ENCODE data around the gene DNAH2.
A peak's percentile ranks its signal among the peaks of the same experiment; 100 is the strongest.

DNAH2 gene

GRCh38 chr17:7716901-7717755, at the start of gene DNAH2:
Gene DNAH2 (plus strand): TSS chr17:7717744. CDS start chr17:7719735, 1,991 bp downstream.
- peak; percentile 71 to 78 for DNase-seq

- no peak for DNase-seq
These were observed 49.1 kb upstream of the DNAH2 start for GRCh38 chr17:7668482-7668881.

- DNase-seq, result peak; percentile 76 to 84
These were observed 44.3 kb upstream of the DNAH2 start for GRCh38 chr17:7673239-7673638.

- no peak for DNase-seq
These were observed 42.6 kb upstream of the DNAH2 start for GRCh38 chr17:7674934-7675333.

GRCh38 chr17:7676533-7676932, 41.0 kb upstream of the DNAH2 start:
- DNase-seq, result no peak

GRCh38 chr17:7677388-7678067, 40.0 kb upstream of the DNAH2 start:
- no peak for DNase-seq

- DNase-seq, result no peak
These were observed 32.6 kb upstream of the DNAH2 start for GRCh38 chr17:7684851-7685532.

GRCh38 chr17:7685533-7686221, 31.9 kb upstream of the DNAH2 start:
- peak; percentile 87 to 90 for DNase-seq

- DNase-seq, result peak; percentile 87
These were observed 31.1 kb upstream of the DNAH2 start for GRCh38 chr17:7686222-7687071.

- DNase-seq, result peak; percentile 91 to 92
These were observed 30.3 kb upstream of the DNAH2 start, which contains the start of gene TP53 for GRCh38 chr17:7687072-7687907. Gene TP53 (minus strand): TSS chr17:7687490. CDS start chr17:7676594, 10,896 bp downstream.

- peak; percentile 98 to 99 for DNase-seq
These were observed 29.4 kb upstream of the DNAH2 start, which contains the start of gene WRAP53 for GRCh38 chr17:7687908-7688807. Gene WRAP53 (plus strand): TSS chr17:7688477. CDS start chr17:7688649, 172 bp downstream.

GRCh38 chr17:7688808-7689316, 28.7 kb upstream of the DNAH2 start:
- DNase-seq, result no peak

GRCh38 chr17:7695586-7695985, 22.0 kb upstream of the DNAH2 start:
- DNase-seq, result no peak

- no peak for DNase-seq
These were observed 19.5 kb upstream of the DNAH2 start for GRCh38 chr17:7697828-7698588.

GRCh38 chr17:7700510-7700909, 17.0 kb upstream of the DNAH2 start:
- no peak for DNase-seq

- no peak for DNase-seq
These were observed 15.9 kb upstream of the DNAH2 start for GRCh38 chr17:7701681-7702080.

- DNase-seq, result no peak
These were observed 14.8 kb upstream of the DNAH2 start for GRCh38 chr17:7702776-7703175.

Data from activated T-cell treated with anti-CD3 and anti-CD28 coated beads, Interleukin-2, amount 50 U/mL, for 48 hours (primary cell).